Activated T-cell treated with anti-CD3 and anti-CD28 coated beads for 24 hours (primary cell): ENCODE results near the gene AGBL4.
A peak's percentile ranks its signal among the peaks of the same experiment; 100 is the strongest.

Experiments used
- DNase-seq: peaks from one replicate; pipeline ENCODE4 v3.0.0-alpha.2; 2020; ENCODE audit warnings: low read depth

Gene AGBL4

DNA sequence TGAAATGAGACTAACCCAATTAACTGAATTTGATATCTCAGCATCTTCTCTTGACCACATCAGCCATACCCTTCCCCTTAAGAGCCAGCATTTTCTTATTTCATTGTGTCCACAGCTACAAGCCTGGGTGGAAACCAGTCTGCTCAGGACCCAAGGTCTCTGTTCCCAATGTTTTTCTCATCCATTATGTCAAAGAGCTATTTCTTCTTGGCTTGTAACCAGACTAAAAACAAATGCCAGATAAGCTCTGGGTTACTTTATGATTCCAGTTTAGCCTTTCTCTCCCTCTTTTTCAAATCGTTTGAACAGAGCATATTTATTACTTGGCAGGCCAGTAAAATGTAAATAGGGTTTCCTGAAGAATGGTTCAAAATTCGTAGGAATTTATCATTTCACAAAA lies 1442.5 kb downstream of the AGBL4 start:
- DNase-seq, result no peak

DNA sequence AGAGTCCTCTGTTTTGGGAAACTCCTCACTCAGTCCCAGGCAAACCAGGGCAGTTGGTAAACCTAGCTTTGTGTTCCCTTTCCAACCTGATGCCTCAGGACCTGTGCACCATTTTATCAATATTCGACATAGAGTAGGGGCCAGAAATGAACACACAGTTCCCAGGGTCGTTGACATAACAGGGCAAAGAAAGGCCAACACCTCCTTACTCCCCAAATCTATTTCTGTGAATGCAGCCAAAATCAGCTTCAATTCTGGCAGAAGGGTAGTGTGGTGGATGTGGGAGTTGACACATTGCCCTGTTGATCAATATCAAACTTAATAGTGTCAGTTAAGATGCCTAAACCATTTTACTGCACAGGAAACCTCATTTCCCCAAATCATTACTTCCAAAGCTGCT lies 1447.2 kb downstream of the AGBL4 start:
- no peak for DNase-seq

DNA sequence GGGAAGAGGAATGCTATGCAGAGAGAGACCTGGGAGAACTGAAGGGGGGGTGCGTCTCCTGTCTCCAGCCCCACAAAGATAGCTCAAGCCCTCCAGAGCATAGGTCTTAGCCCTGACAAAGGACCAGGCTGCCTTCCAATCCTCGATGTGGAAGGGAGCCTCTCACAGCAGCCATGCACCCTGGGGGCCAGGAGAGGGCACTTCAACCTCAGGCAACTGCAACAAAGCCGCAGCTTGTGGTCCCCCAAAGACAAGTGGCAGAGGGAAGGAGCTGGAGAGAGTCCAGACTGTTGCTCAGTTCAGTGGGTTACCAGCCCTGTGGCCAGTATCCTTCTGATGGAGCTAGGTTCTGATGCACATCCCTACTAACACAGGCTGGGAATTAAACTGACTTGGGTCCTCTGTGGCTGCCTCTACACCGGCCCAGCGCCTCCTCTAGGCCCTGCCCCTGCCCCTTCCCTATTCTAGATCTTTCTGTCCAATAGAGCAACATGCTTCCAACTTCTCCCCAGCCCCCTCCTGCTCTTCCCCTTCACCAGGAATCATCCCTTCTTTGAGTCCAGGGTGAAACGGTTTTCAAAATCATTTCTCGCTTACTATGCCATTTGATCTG lies 1451.0 kb downstream of the AGBL4 start:
- DNase-seq, result peak; percentile 1

- no peak for DNase-seq
Measured at GRCh38 chr1:48572134-48572533, 1451.6 kb downstream of the AGBL4 start.

DNA sequence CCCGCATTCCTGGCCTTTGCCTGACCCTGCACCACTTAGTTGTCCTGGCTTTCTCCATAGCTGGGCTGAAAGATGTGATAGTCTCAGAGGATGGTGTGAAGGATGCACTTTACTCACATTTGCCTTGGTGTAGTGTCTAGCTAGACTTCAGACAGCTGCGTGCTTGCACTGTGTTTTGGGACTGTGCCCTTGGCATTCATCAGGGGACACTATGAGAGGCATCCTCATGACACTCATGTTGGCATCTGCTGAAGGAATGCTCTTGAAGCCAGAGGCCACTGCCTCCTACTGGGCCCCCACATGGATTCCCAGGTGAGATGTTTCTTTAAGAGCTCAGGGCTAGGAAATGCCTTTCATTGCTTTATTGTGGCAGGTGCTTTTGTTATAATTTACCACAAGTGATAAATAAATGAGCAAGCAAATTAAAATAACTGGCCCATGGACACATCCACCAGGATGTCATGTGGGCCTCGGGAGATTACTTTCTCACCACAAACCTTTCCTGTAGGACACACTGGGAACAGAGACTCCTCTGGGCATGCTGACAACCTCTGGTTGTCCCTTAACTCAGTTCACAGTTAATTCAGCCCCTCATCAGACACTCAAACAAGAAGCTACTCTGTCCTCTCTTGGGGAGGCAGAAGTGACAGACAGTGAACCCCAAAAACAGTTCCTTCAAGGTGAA lies 1452.3 kb downstream of the AGBL4 start:
- DNase-seq, result no peak

DNA sequence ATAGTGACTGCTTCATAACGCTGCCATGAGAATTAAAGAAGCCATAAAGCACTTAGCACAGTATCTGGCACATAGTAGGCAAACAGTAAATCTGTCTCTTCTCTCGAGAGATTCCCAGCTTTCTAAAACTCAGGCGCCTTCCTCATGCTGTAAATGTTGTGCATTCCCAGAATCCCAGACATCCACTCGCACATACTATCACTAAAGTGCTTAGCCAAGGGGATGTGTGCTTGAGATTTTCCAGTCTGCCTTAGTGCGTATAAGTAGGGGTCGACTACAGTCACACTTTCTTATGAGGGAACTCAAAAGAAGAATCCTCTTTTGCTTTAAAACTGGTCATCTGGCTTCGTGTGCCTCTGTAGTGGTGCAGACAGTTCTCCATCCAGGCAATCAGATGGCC lies 1453.2 kb downstream of the AGBL4 start:
- no peak for DNase-seq

DNA sequence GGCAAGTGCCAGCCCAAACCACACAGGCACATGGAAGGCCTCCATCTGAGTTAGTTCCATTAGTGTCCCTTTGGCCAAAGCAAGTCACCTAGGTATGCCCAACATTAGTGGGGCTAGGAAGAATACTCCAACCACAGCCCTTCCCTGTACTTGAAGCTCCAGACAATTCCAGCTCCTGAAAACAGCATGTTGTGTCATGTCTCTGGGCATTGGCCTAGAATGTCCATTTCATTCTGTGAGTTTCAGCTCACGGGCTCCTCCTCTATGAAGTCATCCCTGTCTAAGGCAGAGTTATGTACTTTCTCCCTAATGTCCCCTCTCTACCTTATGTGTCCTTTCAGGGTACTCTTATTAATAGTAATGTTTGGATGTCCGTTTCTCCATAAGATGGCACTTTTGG lies 1455.3 kb downstream of the AGBL4 start:
- DNase-seq, result no peak

DNA sequence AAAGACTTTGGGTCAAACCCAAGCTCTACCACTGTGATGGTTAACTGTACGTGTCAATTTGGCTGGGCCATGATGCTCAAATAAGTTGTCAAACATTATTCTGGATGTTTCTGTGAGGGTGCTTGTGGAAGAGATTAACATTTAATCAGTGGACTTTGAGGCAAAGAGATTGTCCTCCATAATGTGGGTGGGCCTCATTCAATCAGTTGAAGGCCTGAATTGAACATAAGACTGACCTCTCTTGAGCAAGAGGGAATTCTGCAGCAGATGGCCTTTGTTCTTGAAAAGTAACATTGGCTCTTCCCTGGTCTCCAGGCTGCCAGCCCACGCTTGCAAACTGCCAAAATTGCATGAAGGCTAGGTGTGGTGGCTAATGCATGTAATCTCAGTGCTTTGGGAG lies 1457.3 kb downstream of the AGBL4 start:
- no peak for DNase-seq

GRCh38 chr1:48563021-48563420 lies 1460.7 kb downstream of the AGBL4 start:
- DNase-seq, result no peak

DNA sequence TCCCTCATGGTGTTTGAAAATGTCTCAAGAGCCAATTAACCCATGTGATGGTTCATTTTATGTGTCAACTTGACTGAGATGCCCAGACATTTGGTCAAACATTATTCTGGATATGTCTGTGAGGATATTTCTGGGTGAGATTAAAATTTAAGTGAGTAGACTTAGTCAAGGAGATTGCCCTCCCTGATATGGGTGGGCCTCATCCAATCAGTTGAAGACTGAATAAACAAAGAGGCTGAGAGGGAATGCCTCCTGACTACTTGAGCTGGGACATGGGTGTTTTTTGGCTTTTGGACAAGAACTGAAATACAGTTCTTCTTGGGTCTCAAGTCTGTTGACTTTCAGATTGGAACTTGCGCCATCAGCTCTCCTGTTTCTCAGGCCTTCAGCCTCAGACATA lies 1462.3 kb downstream of the AGBL4 start:
- no peak for DNase-seq

- DNase-seq, result no peak
Measured at GRCh38 chr1:48560577-48560976, 1463.2 kb downstream of the AGBL4 start.

GRCh38 chr1:48560116-48560515 lies 1463.6 kb downstream of the AGBL4 start:
- no peak for DNase-seq

DNA sequence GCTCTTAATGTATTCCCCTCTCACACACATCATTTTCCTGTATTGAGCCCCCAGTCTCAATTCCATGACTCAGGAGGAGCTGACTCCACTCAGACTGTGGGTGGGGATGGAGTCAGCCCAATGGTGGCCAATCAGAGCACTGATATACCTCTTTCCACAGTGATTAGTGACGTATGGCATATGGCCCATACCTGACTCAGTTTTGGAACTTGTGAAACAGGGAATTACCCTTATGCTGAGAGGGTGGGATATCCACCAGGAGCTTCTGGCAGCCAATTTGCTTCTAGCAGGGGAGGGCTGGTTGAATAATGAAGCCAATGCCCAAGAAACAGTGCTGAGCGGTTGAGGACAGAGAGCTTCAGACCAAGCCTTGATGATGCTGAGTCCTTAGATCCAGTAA lies 1465.4 kb downstream of the AGBL4 start:
- DNase-seq, result no peak

GRCh38 chr1:48556186-48556850 lies 1467.4 kb downstream of the AGBL4 start:
- no peak for DNase-seq

DNA sequence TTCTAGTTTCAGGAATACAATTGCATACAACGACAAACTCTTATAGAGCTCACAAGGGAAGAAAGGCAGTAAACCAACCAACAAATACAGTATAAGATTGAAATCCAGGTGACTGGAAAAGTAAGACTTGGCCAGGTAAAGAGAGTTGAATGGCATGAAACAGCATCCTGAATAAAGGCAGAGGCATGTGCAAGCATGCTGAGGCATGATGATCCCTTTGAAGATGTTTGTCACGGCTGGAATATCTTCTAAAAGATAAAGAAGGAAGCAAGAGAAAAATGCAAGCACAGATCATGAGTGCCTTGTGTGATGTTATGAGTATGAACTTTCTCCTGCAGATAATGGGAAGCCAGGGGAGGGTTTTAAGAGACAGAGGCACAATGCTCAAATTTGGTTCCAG lies 1468.5 kb downstream of the AGBL4 start:
- no peak for DNase-seq

GRCh38 chr1:48552903-48553606 lies 1470.7 kb downstream of the AGBL4 start:
- DNase-seq, result no peak

- no peak for DNase-seq
Measured at GRCh38 chr1:48552420-48552819, 1471.3 kb downstream of the AGBL4 start.

GRCh38 chr1:48548985-48549384 lies 1474.8 kb downstream of the AGBL4 start:
- no peak for DNase-seq

DNA sequence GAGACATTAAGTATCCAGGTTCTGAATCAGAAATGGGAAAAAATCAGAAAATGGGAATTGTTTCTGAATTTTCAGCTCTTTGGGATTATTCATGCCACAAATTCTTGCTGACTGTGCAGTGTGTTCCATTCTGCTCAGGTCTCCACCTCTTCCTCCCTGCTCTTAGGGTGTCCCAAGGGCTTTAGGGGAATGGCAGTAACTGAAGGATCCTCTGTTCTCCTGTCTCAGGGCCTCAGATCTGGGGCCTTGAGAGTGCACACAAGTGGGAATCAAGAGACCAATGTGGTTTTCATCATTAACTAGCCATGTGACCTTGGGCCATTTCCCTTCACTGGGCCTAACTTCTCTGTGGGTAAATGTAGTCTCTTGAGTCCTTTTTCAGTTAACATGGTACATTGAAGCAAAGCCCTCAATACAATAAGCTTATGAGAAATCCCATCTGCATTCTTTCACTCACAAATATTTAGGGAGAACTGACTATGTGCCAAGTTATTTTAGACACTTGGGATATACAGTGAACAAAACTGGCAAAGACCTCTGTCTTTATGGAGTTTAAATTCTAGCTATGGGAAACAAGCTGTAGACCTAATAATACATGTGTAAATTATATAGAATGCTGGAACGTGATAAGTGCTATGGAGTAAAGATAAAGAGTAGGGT lies 1476.1 kb downstream of the AGBL4 start:
- DNase-seq, result no peak

DNA sequence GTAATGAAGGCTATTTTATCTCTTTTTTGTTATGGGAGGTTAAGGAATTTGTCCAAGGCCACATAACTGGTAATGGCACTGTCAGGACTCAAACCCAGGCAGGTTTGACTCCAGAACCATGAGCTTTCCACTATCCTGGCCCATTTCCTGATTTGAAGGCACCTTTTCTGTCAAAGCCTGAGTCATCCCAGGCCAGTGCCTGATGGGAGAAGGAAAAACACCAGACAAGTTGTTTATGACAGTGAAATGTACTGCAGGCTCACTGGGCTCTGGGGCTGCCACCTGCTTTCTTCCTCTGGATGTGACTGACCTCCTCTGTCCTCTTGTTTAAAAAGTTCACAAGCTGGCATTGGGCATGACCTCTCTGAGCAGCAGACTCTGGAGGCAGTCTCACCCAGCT lies 1479.9 kb downstream of the AGBL4 start:
- DNase-seq, result no peak

DNA sequence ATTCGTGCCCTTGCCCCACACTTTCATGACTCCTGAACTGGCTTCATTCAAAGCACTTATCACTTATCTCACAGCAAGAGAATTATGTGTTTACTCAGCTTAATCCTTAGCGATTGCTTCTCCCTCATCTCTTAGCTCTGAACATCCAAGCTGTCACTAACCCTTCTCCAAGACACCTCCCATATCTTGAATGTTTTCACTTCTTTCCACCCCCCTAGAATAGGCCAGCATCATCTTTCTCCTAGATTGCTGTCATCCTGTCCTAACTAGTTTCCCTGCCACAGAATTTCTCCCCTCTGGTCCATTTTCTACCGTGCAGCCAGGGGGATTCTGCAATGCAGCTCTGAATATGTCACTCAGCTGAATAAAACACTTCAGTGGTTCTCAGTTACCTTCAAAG lies 1483.2 kb downstream of the AGBL4 start:
- no peak for DNase-seq

DNA sequence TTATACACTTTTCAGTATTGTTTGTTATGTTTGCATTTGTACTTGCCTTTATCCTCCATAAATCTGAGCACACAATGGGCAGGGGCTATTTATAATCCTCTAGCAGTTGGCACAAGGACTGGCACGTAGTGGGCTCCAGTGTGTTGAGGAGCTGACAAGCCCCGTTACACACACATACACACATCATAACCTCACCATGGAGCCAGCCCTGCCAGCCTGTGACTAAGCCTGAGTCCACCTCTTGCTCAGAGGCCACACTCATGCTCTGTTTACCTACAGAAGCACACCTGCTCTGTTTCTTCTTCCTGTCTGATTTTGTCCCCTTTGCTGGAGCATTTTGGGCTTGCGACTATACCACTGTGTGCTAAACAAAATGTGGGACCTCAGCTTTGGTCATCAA lies 1487.3 kb downstream of the AGBL4 start:
- no peak for DNase-seq
